Measurements from ENCODE around the gene RPL38.

- TF ChIP-seq CTCF (IDR thresholded peaks at IDR 0.05; ENCODE audit: borderline replicate concordance, extremely low read depth, low read length, poor library complexity, severe bottlenecking) (no peak), EZH2 (IDR thresholded peaks at IDR 0.05; ENCODE audit: borderline replicate concordance, low read depth, low read length, severe bottlenecking) (no peak)
Measured at GRCh38 chr17:74251569-74251968, 48.1 kb downstream of the RPL38 start.
